Measurements from ENCODE around the gene PRKAR2B.
"Not testable (repeated sequence)": the region's sequence is repeated elsewhere in the genome, so short reads cannot be mapped to it uniquely, and the experiment has no call there.

PRKAR2B gene

GRCh38 chr7:107128217-107128616, 83.7 kb downstream of the PRKAR2B start:
- no peak for DNase-seq

DNA sequence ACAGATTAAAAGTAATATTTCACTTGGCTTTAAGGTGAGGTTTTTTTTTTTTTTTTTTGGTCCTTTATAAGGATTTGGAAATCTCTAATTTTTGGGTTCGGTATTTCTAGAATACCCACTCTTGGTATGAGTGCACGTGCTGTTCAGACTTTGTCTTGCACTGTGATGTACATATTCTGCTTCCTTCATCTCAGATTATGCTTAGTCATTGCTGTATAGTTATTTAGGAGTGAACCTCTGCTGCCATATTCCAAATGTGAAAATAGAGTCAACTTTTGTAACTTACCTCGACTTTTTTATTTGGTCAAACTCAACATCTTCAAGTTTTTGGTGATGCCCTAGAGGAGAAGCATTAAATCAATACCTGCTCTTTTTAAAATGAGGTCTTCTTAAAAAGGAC, 84.2 kb downstream of the PRKAR2B start:
- no peak for DNase-seq

DNA sequence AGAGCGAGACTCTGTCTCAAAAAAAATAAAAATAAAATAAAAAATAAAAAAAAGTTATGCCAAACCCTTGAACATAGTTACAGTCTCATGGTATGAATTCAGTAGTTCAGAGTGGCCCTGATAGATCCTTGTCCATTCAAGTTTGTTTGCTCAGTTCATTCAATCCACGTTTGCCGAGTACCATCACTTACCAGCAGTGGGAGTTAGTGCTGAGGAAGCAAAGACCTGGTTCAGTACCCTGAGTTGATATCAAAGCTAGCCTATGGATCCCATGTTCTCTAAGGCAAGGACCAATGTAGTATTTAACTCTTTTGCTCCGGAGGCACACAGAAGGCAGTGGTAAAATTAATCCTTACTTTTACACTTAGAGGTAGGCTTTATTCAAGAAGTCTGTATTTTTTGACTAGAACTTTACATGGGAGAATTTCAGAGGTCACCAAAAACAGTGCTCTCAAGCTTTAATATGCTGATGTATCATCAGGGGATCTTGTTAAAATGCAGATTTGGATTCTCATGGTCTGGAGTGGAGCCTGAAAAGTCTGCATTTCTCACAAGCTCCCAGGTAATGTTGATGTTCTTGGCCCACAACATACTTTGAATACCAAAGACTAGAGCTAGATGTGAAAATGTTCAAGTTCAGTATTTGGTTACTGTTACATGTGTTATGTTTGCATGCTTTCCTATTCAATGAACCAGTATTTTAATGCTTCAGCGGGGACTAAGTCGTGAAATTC, 86.1 kb downstream of the PRKAR2B start:
- no peak for DNase-seq

- DNase-seq: no peak
These were observed 88.9 kb downstream of the PRKAR2B start for GRCh38 chr7:107133396-107133795.

- DNase-seq: no peak
These were observed 94.4 kb downstream of the PRKAR2B start for GRCh38 chr7:107138696-107139420.

DNA sequence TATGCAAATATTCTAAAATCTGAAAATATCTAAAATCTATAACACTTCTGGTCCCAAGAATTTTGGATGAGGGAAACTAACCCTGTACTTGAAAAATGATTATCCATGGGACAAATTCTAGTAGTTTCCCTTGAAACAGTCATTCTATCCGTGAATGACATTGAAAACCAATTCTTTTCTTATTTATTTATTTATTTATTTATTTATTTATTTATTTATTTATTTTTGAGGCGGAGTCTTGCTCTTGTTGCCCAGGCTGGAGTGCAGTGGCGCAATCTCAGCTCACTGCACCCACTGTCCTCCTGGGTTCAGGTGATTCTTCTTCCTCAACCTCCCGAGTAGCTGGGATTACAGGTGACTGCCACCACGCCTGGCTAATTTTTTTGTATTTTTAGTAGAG, 99.4 kb downstream of the PRKAR2B start:
- DNase-seq: not testable (repeated sequence)

- no peak for DNase-seq
These were observed 100.7 kb downstream of the PRKAR2B start for GRCh38 chr7:107145067-107145838.

DNA sequence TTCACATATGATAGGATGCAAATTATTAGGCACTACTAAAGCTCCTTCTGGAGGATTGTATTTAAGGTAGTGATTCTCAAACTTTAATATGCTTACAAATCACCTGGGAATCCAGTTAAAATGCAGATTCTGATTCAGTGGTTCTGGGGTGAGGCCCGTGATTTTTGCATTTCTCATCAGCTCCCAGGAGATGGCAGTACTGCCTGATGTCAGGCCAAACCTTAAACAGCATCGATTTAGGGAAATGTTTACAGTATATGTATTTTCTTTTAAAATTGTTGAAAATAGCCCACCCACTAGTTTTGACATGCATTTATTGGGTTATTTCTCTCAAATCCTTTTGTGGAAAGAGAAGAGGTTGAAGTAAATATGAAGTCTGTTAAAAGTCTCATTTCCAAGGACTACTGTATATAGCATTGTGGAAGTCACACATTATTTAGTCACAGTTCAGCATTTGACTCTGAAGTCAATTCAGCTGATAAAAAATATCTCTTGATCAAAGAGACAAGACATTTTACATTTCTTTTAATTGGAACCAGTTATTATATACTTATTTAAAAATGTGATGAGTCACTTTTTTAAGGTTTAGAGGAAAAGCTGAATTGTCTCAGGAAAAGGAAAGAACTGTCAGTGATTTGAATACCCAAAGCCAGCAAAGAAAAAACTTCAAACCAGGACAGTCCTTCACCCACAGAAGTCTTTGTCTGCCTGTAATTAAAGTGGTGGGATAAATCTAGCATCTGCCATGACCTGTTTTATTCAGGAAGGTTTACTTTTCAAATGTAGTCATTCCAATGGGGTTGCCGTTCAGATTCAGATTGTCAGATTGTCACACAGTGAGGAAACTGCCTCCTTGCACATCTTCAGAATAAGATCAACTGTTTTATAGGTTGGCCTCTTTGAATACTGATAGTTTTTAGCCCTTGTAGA, 103.2 kb downstream of the PRKAR2B start:
- DNase-seq: no peak

DNA sequence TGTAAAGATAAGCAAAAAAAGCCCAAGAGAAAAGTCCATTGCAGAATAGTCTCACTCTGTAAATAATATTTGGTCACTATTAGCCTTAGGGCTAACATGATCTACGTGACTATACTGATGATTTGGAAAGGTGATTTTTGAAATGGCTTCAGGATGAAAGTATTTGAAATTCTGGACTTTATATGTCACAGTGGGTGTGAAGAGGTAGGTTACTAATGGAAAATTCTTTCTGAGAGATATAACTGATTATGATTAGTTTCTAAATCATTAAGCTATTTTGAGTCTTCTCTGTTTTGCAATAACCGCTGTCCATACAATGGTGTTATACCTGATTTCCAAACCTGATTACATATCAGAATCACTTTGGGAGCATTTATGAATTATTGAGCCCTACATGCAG, 104.2 kb downstream of the PRKAR2B start:
- DNase-seq: no peak

- DNase-seq: no peak
These were observed 105.4 kb downstream of the PRKAR2B start for GRCh38 chr7:107149863-107150262.

DNA sequence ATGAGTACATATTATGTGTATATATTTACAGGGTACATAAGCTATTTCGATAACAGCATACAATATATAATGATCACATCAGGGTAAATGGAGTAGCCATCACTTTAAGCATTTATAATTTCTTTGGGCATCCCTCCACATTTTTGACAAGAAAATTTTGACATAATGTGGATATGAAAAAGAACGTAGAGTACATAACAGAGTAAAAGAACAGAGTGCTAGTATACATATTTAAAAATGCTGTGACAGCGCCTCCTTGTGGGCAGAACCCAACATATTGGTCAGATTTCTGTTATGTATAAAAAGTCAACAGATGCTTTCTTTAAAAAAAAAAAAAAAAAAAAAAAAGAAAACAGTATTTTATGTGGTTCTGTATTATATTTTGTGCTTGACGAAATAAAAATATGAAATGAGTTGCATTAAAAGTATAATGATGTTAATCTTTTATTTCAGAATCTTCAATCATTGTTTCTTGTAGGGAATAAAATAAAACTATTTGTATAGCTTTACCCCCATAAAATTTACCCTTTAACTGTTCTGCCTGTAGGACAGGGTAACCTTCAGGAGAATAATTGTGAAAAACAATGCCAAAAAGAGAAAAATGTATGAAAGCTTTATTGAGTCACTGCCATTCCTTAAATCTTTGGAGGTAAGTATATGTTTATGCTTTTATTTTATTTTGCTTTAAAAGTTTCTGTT, 106.0 kb downstream of the PRKAR2B start:
- peak; percentile 37 to 64 (median 44) for DNase-seq

GRCh38 chr7:107151538-107151937, 107.0 kb downstream of the PRKAR2B start:
- no peak for DNase-seq

GRCh38 chr7:107152011-107152410, 107.5 kb downstream of the PRKAR2B start:
- no peak for DNase-seq

DNA sequence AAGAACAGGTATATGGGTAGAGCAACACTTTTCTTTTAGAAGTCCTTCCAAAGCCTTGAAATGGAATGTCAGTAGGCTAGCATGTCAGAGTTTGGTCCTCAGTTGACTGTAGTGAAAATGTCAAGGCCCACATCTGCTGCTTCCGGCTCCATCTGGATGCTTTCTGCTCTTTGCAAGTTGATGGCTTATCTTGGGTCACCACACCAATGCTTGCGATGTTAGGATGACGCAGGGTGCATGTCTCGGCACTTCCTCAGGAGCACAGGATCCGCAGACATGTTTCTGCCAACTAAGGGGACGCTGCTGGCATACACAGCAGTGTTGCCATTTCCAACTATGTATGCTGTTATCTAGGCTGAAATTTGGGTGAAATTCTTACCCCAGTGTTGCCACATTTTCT, 110.3 kb downstream of the PRKAR2B start:
- DNase-seq: no peak

DNA sequence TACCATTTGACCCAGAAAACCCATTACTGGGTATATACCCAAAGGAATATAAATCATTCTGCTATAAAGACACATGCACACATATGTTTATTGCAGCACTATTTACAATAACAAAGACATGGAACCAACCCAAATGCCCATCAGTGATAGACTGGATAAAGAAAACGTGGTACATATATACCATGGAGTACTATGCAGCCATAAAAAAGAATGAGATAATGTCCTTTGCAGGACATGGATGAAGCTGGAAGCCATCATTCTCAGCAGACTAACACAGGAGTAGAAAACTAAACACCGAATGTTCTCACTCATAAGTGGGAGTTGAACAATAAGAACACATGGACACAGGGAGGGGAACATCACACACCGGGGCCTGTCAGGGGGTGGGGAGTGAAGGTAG, 111.2 kb downstream of the PRKAR2B start:
- DNase-seq: not testable (repeated sequence)

DNA sequence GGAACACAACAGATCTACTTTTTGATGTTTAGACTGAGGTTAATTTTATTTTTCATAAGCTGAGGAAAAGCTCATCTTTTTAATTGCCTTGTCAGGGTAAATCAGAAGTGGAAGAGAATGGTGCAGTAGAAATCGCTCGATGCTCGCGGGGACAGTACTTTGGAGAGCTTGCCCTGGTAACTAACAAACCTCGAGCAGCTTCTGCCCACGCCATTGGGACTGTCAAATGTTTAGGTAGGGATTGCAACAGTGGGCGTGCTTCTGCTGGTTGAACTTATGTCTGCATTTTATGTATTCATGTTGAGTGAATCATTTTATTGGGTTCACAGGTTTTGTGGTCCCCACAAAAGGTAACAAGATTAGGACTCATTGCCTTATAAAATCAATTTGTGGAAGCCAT, 112.6 kb downstream of the PRKAR2B start:
- DNase-seq: no peak

- no peak for DNase-seq
These were observed 113.5 kb downstream of the PRKAR2B start for GRCh38 chr7:107158028-107158427.

DNA sequence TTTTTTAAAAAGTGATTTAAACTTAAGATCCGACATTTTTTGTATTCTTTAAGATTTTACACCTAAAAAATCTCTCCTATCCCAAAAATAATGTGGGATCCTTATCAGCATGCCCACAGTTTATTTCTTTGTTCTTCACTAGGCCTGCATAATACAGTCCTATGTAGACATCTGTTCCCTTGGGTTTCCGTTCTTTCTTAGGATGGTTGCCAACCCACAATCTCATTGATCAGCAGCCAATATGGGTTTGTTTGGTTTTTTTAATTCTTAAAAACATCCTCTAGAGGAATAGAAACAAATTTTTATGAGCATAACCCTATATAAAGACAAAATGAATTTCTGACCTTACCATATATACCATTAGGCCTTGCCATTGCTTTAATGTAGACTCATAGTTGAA, 115.9 kb downstream of the PRKAR2B start:
- DNase-seq: no peak

- no peak for DNase-seq
These were observed 116.9 kb downstream of the PRKAR2B start for GRCh38 chr7:107161415-107161814.

DNA sequence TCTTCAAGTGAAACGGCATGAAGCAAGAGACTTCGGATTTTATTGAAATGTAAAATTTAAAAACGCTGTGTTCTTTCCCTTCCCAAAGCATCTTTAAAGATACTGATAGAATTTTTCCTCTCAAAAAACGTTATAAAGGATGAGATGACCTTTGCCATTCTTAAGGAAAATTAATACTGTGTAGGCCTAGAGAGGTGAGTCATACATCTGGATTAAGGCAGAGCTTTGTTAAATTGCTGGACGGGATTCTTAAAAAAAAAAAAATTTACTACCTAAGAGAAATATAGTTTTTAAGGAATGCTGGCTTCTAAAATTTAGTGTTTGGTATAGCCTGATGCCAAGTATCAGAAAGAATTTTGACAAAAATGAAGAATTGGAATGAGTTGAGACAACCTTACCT, 118.0 kb downstream of the PRKAR2B start:
- no peak for DNase-seq

GRCh38 chr7:107164092-107164491, 119.6 kb downstream of the PRKAR2B start:
- DNase-seq: no peak

DNA sequence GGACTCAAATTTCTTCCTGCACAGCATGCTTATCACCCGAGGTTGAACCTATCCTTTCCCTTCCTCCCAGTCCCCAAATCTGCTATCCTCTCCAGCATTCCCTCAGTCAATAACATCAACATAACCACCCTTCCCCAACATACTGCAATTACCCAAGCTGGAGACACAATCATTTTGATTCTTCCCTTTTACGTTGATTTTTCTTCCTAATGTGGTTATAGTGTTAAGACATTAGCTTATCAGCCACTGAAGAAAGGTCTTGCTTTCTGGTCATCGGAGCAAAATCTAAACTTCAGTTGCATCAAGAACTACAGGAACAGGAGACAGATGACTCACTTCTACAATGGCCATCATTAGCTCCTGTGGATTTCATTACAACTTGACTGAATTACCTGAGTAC, 120.8 kb downstream of the PRKAR2B start:
- no peak for DNase-seq
